Subcutaneous adipose tissue (tissue), 4 donors: ENCODE data around the gene TASL. TPM values are rescaled to one million over a fixed set of nuclear protein-coding genes. Genes with fewer than 3 reads are reported as not detected.

ENCODE experiments used
- CTCF ChIP-seq: fragments of 450-650 bp; IDR thresholded peaks from one replicate; pipeline ENCODE4 v1.5.1; 2016; ENCODE audit warnings: low read depth, mild to moderate bottlenecking, control low read depth, antibody characterized with exemption, moderate library complexity
- small RNA-seq: library from RNA; depleted of rRNA; stranded (forward); fragments of <200 nt; gene quantifications from one replicate; pipeline ENCODE3, GENCODE V24; 2016
- total RNA-seq, 4 donors: library from RNA; depleted of rRNA; stranded (reverse); fragments of >200 nt; gene quantifications; one replicate each; pipeline ENCODE4 v1.1.0, GENCODE V29; 2016

The TASL gene
- total RNA-seq, 4 donors from 2014 or later = 0.75 to 17.8 (median 3.0) TPM

- TF ChIP-seq CTCF = no peak
These were observed 44.3 kb downstream of the TASL start for GRCh38 chrX:30533266-30533665.

- no peak for TF ChIP-seq CTCF
These were observed 47.0 kb downstream of the TASL start for GRCh38 chrX:30530606-30531005.

- no peak for TF ChIP-seq CTCF
These were observed 51.8 kb downstream of the TASL start for GRCh38 chrX:30525732-30526131.

- no peak for TF ChIP-seq CTCF
These were observed 56.0 kb downstream of the TASL start for GRCh38 chrX:30521440-30522182.

- no peak for TF ChIP-seq CTCF
These were observed 64.3 kb downstream of the TASL start for GRCh38 chrX:30513284-30513683.

Small RNA genes lying within 50 kb of the gene (small RNA-seq; reads per million reads assigned to genes)
- gene CKS1BP6 = not detected

Other genes starting within 250 kb of the TASL start
- 10 to 100 TPM in 1 of 4 donors, 1 to 10 TPM in 3; 2.8 to 22.3 (median 4.3) TPM for gene GK, start 75.7 kb upstream of the TASL start, total RNA-seq